HCT116 (cell line): Measurements from ENCODE around the gene SPTB. TPM values are rescaled to one million over a fixed set of nuclear protein-coding genes. Genes with fewer than 3 reads are reported as not detected.

Source experiments
- ATAC-seq: fragments of 200-7000 bp; cut with Tn5 transposase; 2 replicates; pipeline ENCODE4 v1.9.1; 2020; ENCODE audit warnings: mild to moderate bottlenecking, moderate library complexity
- BruUV-seq: library from RNA; stranded (reverse); fragments of 400-500 nt; replicated peaks from 2 replicates; lab custom pipeline; 2021; lab: Mats Ljungman, UMichigan
- CTCF ChIA-PET: fragments of 300-600 bp; sonication (Branson Sonifier 250); formaldehyde crosslinking; loops from one replicate; lab custom pipeline; 2021; ENCODE audit warnings: antibody characterized with exemption; lab: Charles Lee
- POLR2A ChIA-PET: fragments of 300-600, 350-600 bp; sonication (Branson Sonifier 250); formaldehyde crosslinking; loops from one replicate; lab custom pipeline; 2021; ENCODE audit warnings: antibody characterized with exemption; lab: Charles Lee
- RAD21 ChIA-PET, 2 experiments: fragments of 300-600 bp; sonication (Branson Sonifier 250); formaldehyde crosslinking; loops; one replicate each; lab custom pipeline; 2023; ENCODE audit warnings: low total read pairs in 2 of 2; ENCODE audit not compliant: uncharacterized antibody in 2 of 2, unreplicated experiment in 2 of 2, low non-redundant PET in 1 of 2; lab: Charles Lee
- DNase-seq: peaks from one replicate; pipeline ENCODE4 v3.0.0-alpha.2; 2010; ENCODE audit warnings: low read depth, low spot score
- H2AFZ ChIP-seq: fragments of 200-600 bp; shearing (Covaris generic), sonication (generic); 2 replicates; pipeline ENCODE4 v1.6.1; 2017; ENCODE audit warnings: low read depth, mixed run types, mixed read lengths, antibody characterized with exemption, low read length; ENCODE audit not compliant: poor library complexity, severe bottlenecking
- H3K27ac ChIP-seq: 2 replicates; pipeline ENCODE4 v1.5.1; 2012; ENCODE audit warnings: low read depth, low read length
- H3K27me3 ChIP-seq: fragments of 200-600 bp; sonication (generic); 2 replicates; pipeline ENCODE4 v1.6.1; 2016; ENCODE audit warnings: mixed run types, low read length, mixed read lengths; ENCODE audit not compliant: insufficient read depth
- H3K36me3 ChIP-seq, 2 experiments: fragments of 200-500 bp in 1 of 2; fragments of 200-600 bp in 1 of 2; sonication (Bioruptor generic) in 1 of 2; sonication (generic) in 1 of 2; 2 replicates each; pipeline versions ENCODE4 v1.5.1 to v1.6.1; 2014 to 2016; ENCODE audit warnings: low read length in 2 of 2, inconsistent platforms in 1 of 2, mixed read lengths in 1 of 2, mixed run types in 1 of 2; ENCODE audit not compliant: insufficient read depth in 2 of 2, control insufficient read depth in 1 of 2
- H3K4me1 ChIP-seq, 2 experiments: fragments of 200-600 bp in 1 of 2; sonication (generic) in 1 of 2; 2 replicates each; pipeline versions ENCODE4 v1.5.1 to v1.6.1; 2012 to 2017; ENCODE audit warnings: low read length in 2 of 2, inconsistent platforms in 1 of 2, mild to moderate bottlenecking in 1 of 2, mixed read lengths in 1 of 2, mixed run types in 1 of 2, moderate library complexity in 1 of 2; ENCODE audit not compliant: insufficient read depth in 2 of 2, control insufficient read depth in 1 of 2
- H3K4me2 ChIP-seq: fragments of 200-600 bp; sonication (generic); 2 replicates; pipeline ENCODE4 v1.6.1; 2017; ENCODE audit warnings: mixed run types, low read length, mixed read lengths
- H3K4me3 ChIP-seq, 2 experiments: fragments of 200-600 bp in 1 of 2; sonication (generic) in 1 of 2; replicated peaks in 1 of 2; 2 replicates each; pipeline ENCODE4 v1.5.1; 2011 to 2016; ENCODE audit warnings: low read length in 2 of 2, control low read depth in 1 of 2, low read depth in 1 of 2, mild to moderate bottlenecking in 1 of 2, mixed read lengths in 1 of 2, mixed run types in 1 of 2
- H3K79me2 ChIP-seq: fragments of 200-600 bp; sonication (generic); 2 replicates; pipeline ENCODE4 v1.6.1; 2017; ENCODE audit warnings: mild to moderate bottlenecking, mixed run types, low read length, moderate library complexity, mixed read lengths; ENCODE audit not compliant: insufficient read depth
- H3K9ac ChIP-seq: fragments of 200-600 bp; sonication (generic); 2 replicates; pipeline ENCODE4 v1.6.1; 2016; ENCODE audit warnings: low read length, mixed read lengths
- H3K9me2 ChIP-seq: fragments of 200-600 bp; sonication (generic), shearing (Covaris generic); 2 replicates; pipeline ENCODE4 v1.6.1; 2017; ENCODE audit warnings: mixed run types, mild to moderate bottlenecking, moderate library complexity; ENCODE audit not compliant: insufficient read depth
- H3K9me3 ChIP-seq, 2 experiments: fragments of 200-500 bp in 1 of 2; fragments of 200-600 bp in 1 of 2; sonication (Bioruptor generic) in 1 of 2; sonication (generic) in 1 of 2; 2 replicates each; pipeline ENCODE4 v1.6.1; 2014 to 2017; ENCODE audit warnings: low read length in 2 of 2, mixed read lengths in 2 of 2, inconsistent platforms in 1 of 2, low read depth in 1 of 2, mild to moderate bottlenecking in 1 of 2, mixed run types in 1 of 2, moderate library complexity in 1 of 2; ENCODE audit not compliant: control insufficient read depth in 1 of 2, insufficient read depth in 1 of 2
- H4K20me1 ChIP-seq: fragments of 200-600 bp; sonication (generic), shearing (Covaris generic); 2 replicates; pipeline ENCODE4 v1.6.1; 2017; ENCODE audit warnings: mixed run types, mild to moderate bottlenecking, moderate library complexity; ENCODE audit not compliant: insufficient read depth
- CBX3 ChIP-seq: IDR thresholded peaks from 2 replicates; pipeline ENCODE4 v1.6.1; 2012; ENCODE audit warnings: low read depth
- CEBPB ChIP-seq: IDR thresholded peaks from 2 replicates; pipeline ENCODE4 v1.6.1; 2012; ENCODE audit warnings: low read depth
- EGR1 ChIP-seq: IDR thresholded peaks from 2 replicates; pipeline ENCODE4 v1.6.1; 2012; ENCODE audit warnings: low read depth
- ELF1 ChIP-seq: IDR thresholded peaks from 2 replicates; pipeline ENCODE4 v1.6.1; 2012; ENCODE audit warnings: low read depth, borderline replicate concordance
- EZH2 ChIP-seq: fragments of 200-600 bp; sonication (generic); IDR thresholded peaks from 2 replicates; pipeline ENCODE4 v1.6.1; 2017; ENCODE audit warnings: antibody characterized with exemption, mixed run types
- EZH2phosphoT487 ChIP-seq: fragments of 200-600 bp; IDR thresholded peaks from 2 replicates; pipeline ENCODE4 v1.6.1; 2018; ENCODE audit warnings: antibody characterized with exemption, borderline replicate concordance
- FOSL1 ChIP-seq: IDR thresholded peaks from 2 replicates; pipeline ENCODE4 v1.6.1; 2012; ENCODE audit warnings: low read depth
- POLR2A ChIP-seq: IDR thresholded peaks from 2 replicates; pipeline ENCODE4 v1.7.0; 2011; ENCODE audit warnings: borderline replicate concordance; ENCODE audit not compliant: insufficient read depth, insufficient read length; ENCODE audit errors: extremely low read depth
- POLR2AphosphoS5 ChIP-seq: IDR thresholded peaks from 2 replicates; pipeline ENCODE4 v1.6.1; 2011; ENCODE audit warnings: mild to moderate bottlenecking, low read depth, low read length, moderate library complexity
- RAD21 ChIP-seq: IDR thresholded peaks from 2 replicates; pipeline ENCODE4 v1.6.1; 2012; ENCODE audit warnings: low read depth, mild to moderate bottlenecking
- SIN3A ChIP-seq: IDR thresholded peaks from 2 replicates; pipeline ENCODE4 v1.6.1; 2012; ENCODE audit warnings: low read depth
- SP1 ChIP-seq: IDR thresholded peaks from 2 replicates; pipeline ENCODE4 v1.6.1; 2012; ENCODE audit warnings: low read depth
- SRF ChIP-seq: IDR thresholded peaks from 2 replicates; pipeline ENCODE4 v1.6.1; 2012; ENCODE audit warnings: low read depth
- TCF7L2 ChIP-seq: IDR thresholded peaks from 2 replicates; pipeline ENCODE4 v1.7.0; 2011; ENCODE audit warnings: borderline replicate concordance, inconsistent platforms; ENCODE audit not compliant: insufficient read depth, insufficient read length; ENCODE audit errors: extremely low read depth
- YY1 ChIP-seq: IDR thresholded peaks from 2 replicates; pipeline ENCODE4 v1.6.1; 2011; ENCODE audit warnings: low read length, low read depth, moderate library complexity, mild to moderate bottlenecking; ENCODE audit not compliant: insufficient replicate concordance; ENCODE audit errors: extremely low read depth
- ZNF274 ChIP-seq: fragments of 200-500 bp; sonication (Bioruptor generic); IDR thresholded peaks from 2 replicates; pipeline ENCODE4 v1.6.1; 2014; ENCODE audit warnings: mild to moderate bottlenecking, low read depth, low read length, inconsistent platforms
- intact Hi-C: fragments of 100-400 bp; cut with micrococcal nuclease; formaldehyde crosslinking; loops from 2 replicates; pipeline ENCODE4 v1.10.0; 2022
- total RNA-seq: library from RNA; stranded (reverse); gene quantifications from one replicate; pipeline ENCODE4 v1.2.1, GENCODE V29; 2021; ENCODE audit not compliant: unreplicated experiment
- TF ChIP-seq, protein P1 (sequence below): IDR thresholded peaks from 2 replicates; pipeline ENCODE4 v1.6.1; 2011; ENCODE audit warnings: mild to moderate bottlenecking, low read length, moderate library complexity; ENCODE audit not compliant: insufficient replicate concordance; ENCODE audit errors: extremely low read depth
- TF ChIP-seq, protein P2 (sequence below): IDR thresholded peaks from 2 replicates; pipeline ENCODE4 v1.6.1; 2012
- TF ChIP-seq, protein P3 (sequence below): IDR thresholded peaks from 2 replicates; pipeline ENCODE4 v1.6.1; 2012

SPTB gene
- total RNA-seq, 1 experiment from 2014 or later: 4.2 TPM

- Histone ChIP-seq H3K27me3 (no peaks in the 10 kb centered on the region), H3K27ac (no peak overlapping the region), H2AFZ (no peak overlapping the region), H3K79me2 (peaks cover 33% of the 10 kb centered on the region), H3K9me2 (no peaks in the 10 kb centered on the region), H3K4me3 (no peak overlapping the region), H3K4me1 (no peaks in the 10 kb centered on the region), H3K4me2 (no peak overlapping the region), H3K9me3 (no peaks in the 10 kb centered on the region), H3K9ac (no peak overlapping the region), H4K20me1 (no peaks in the 10 kb centered on the region), H3K36me3 (peaks cover 6 to 54% of the 10 kb centered on the region in 2 experiments; a peak in 3 of 4 replicates)
- ATAC-seq (no peak), DNase-seq (no peak)
- no TSS peak for BruUV-seq
- no peak for TF ChIP-seq SRF
- TF ChIP-seq, protein P1, sequence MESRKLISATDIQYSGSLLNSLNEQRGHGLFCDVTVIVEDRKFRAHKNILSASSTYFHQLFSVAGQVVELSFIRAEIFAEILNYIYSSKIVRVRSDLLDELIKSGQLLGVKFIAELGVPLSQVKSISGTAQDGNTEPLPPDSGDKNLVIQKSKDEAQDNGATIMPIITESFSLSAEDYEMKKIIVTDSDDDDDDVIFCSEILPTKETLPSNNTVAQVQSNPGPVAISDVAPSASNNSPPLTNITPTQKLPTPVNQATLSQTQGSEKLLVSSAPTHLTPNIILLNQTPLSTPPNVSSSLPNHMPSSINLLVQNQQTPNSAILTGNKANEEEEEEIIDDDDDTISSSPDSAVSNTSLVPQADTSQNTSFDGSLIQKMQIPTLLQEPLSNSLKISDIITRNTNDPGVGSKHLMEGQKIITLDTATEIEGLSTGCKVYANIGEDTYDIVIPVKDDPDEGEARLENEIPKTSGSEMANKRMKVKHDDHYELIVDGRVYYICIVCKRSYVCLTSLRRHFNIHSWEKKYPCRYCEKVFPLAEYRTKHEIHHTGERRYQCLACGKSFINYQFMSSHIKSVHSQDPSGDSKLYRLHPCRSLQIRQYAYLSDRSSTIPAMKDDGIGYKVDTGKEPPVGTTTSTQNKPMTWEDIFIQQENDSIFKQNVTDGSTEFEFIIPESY: no peak
- TF ChIP-seq, protein P2, sequence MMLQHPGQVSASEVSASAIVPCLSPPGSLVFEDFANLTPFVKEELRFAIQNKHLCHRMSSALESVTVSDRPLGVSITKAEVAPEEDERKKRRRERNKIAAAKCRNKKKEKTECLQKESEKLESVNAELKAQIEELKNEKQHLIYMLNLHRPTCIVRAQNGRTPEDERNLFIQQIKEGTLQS: no peak
- TF ChIP-seq EZH2phosphoT487: no peak
- no peak for TF ChIP-seq ELF1
- TF ChIP-seq RAD21: no peak
- no peak for TF ChIP-seq TCF7L2
- TF ChIP-seq, protein P3, sequence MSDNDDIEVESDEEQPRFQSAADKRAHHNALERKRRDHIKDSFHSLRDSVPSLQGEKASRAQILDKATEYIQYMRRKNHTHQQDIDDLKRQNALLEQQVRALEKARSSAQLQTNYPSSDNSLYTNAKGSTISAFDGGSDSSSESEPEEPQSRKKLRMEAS: no peak
- TF ChIP-seq CEBPB: no peak
- TF ChIP-seq POLR2A: no peak
- TF ChIP-seq SIN3A: no peak
- no peak for TF ChIP-seq CBX3
- no peak for TF ChIP-seq FOSL1
- TF ChIP-seq EZH2: no peak
- no peak for TF ChIP-seq EGR1
- TF ChIP-seq SP1: no peak
- no peak for TF ChIP-seq YY1
- no peak for TF ChIP-seq POLR2AphosphoS5
- no peak for TF ChIP-seq ZNF274
- CTCF ChIA-PET: no interaction called here
- RAD21 ChIA-PET: no interaction called here
- intact Hi-C loops: no loop called here
- POLR2A ChIA-PET: no interaction called here
Observed at GRCh38 chr14:64928239-64929013, 48.7 kb upstream of the SPTB start.
